ENCODE measurements around the gene SPTLC2. TPM values are rescaled to one million over a fixed set of nuclear protein-coding genes. Genes with fewer than 3 reads are reported as not detected.

Gene SPTLC2
- total and polyA plus RNA-seq, 2 donors (not counting 1 experiment from before 2014, with no cell fraction given), result 22.8 to 25.9 TPM

- H2AFZ ChIP-seq (ENCODE audit: low read length), result no peak overlapping the region
- no peaks in the 10 kb centered on the region for H3K9me3 ChIP-seq (ENCODE audit: control insufficient read depth, insufficient read depth, low read depth, low read length)
- no peaks in the 10 kb centered on the region for H3K4me1 ChIP-seq (ENCODE audit: control insufficient read depth, extremely low read depth, insufficient read depth, low read length)
- H3K36me3 ChIP-seq (ENCODE audit: control insufficient read depth, insufficient read depth, low read length), result no peaks in the 10 kb centered on the region
- H3K9ac ChIP-seq (ENCODE audit: insufficient read depth, low read length), result no peak overlapping the region
- no peaks in the 10 kb centered on the region for H4K20me1 ChIP-seq (ENCODE audit: control insufficient read depth, extremely low read depth, insufficient read depth, low read length)
- TF ChIP-seq CTCF (conservative IDR thresholded peaks at IDR 0.05 in 1 of 2, IDR thresholded peaks at IDR 0.05 in 1 of 2; ENCODE audit: low read depth in 1 of 2, low read length in 2 of 2), result no peak
- TF ChIP-seq EZH2 (IDR thresholded peaks at IDR 0.05; ENCODE audit: low read length, missing control alignments), result no peak
- no peak overlapping the region for H3K27ac ChIP-seq (ENCODE audit: insufficient read depth, low read length)
- no peak overlapping the region for H3K4me2 ChIP-seq (ENCODE audit: extremely low read depth, insufficient read depth, low read length)
- no peak overlapping the region for H3K4me3 ChIP-seq (replicated peaks in 1 of 4; ENCODE audit: control extremely low read depth in 1 of 4, insufficient read depth in 1 of 4, low read depth in 3 of 4, low read length in 4 of 4)
- no peak for DNase-seq (ENCODE audit: low read depth in 2 of 2)
- H3K79me2 ChIP-seq (ENCODE audit: control insufficient read depth, insufficient read depth, low read length), result no peaks in the 10 kb centered on the region
- no peaks in the 10 kb centered on the region for H3K27me3 ChIP-seq (ENCODE audit: control insufficient read depth, insufficient read depth, low read length)
Observed at GRCh38 chr14:77647853-77648252, 31.4 kb upstream of the SPTLC2 start.

- Histone ChIP-seq H4K20me1 (ENCODE audit: control insufficient read depth, extremely low read depth, insufficient read depth, low read length) (no peaks in the 10 kb centered on the region), H3K36me3 (ENCODE audit: control insufficient read depth, insufficient read depth, low read length) (no peaks in the 10 kb centered on the region), H3K27ac (ENCODE audit: insufficient read depth, low read length) (no peak overlapping the region), H3K79me2 (ENCODE audit: control insufficient read depth, insufficient read depth, low read length) (no peaks in the 10 kb centered on the region), H3K27me3 (ENCODE audit: control insufficient read depth, insufficient read depth, low read length) (no peaks in the 10 kb centered on the region), H3K9ac (ENCODE audit: insufficient read depth, low read length) (no peak overlapping the region), H3K4me3 (replicated peaks in 1 of 4; ENCODE audit: control extremely low read depth in 1 of 4, insufficient read depth in 1 of 4, low read depth in 3 of 4, low read length in 4 of 4) (no peak overlapping the region), H3K4me2 (ENCODE audit: extremely low read depth, insufficient read depth, low read length) (no peak overlapping the region), H2AFZ (ENCODE audit: low read length) (no peak overlapping the region), H3K4me1 (ENCODE audit: control insufficient read depth, extremely low read depth, insufficient read depth, low read length) (no peaks in the 10 kb centered on the region), H3K9me3 (ENCODE audit: control insufficient read depth, insufficient read depth, low read depth, low read length) (no peaks in the 10 kb centered on the region)
- no peak for DNase-seq (ENCODE audit: low read depth in 2 of 2)
- TF ChIP-seq CTCF (conservative IDR thresholded peaks at IDR 0.05 in 1 of 2, IDR thresholded peaks at IDR 0.05 in 1 of 2; ENCODE audit: low read depth in 1 of 2, low read length in 2 of 2) (no peak), EZH2 (IDR thresholded peaks at IDR 0.05; ENCODE audit: low read length, missing control alignments) (no peak)
Observed at GRCh38 chr14:77646907-77647306, 30.5 kb upstream of the SPTLC2 start.

- H3K79me2 ChIP-seq (ENCODE audit: control insufficient read depth, insufficient read depth, low read length), result no peaks in the 10 kb centered on the region
- H2AFZ ChIP-seq (ENCODE audit: low read length), result no peak overlapping the region
- no peak overlapping the region for H3K27ac ChIP-seq (ENCODE audit: insufficient read depth, low read length)
- H4K20me1 ChIP-seq (ENCODE audit: control insufficient read depth, extremely low read depth, insufficient read depth, low read length), result no peaks in the 10 kb centered on the region
- no peak overlapping the region for H3K9ac ChIP-seq (ENCODE audit: insufficient read depth, low read length)
- no peaks in the 10 kb centered on the region for H3K9me3 ChIP-seq (ENCODE audit: control insufficient read depth, insufficient read depth, low read depth, low read length)
- H3K4me1 ChIP-seq (ENCODE audit: control insufficient read depth, extremely low read depth, insufficient read depth, low read length), result no peaks in the 10 kb centered on the region
- no peak overlapping the region for H3K4me2 ChIP-seq (ENCODE audit: extremely low read depth, insufficient read depth, low read length)
- H3K27me3 ChIP-seq (ENCODE audit: control insufficient read depth, insufficient read depth, low read length), result no peaks in the 10 kb centered on the region
- DNase-seq (ENCODE audit: low read depth in 2 of 2), result no peak
- TF ChIP-seq CTCF (conservative IDR thresholded peaks at IDR 0.05 in 1 of 2, IDR thresholded peaks at IDR 0.05 in 1 of 2; ENCODE audit: low read depth in 1 of 2, low read length in 2 of 2) (no peak), EZH2 (IDR thresholded peaks at IDR 0.05; ENCODE audit: low read length, missing control alignments) (no peak)
- H3K4me3 ChIP-seq (replicated peaks in 1 of 4; ENCODE audit: control extremely low read depth in 1 of 4, insufficient read depth in 1 of 4, low read depth in 3 of 4, low read length in 4 of 4), result no peak overlapping the region
- no peaks in the 10 kb centered on the region for H3K36me3 ChIP-seq (ENCODE audit: control insufficient read depth, insufficient read depth, low read length)
Observed at GRCh38 chr14:77645520-77646230, 29.2 kb upstream of the SPTLC2 start.

Measured in fibroblast of lung (primary cell).